NCI-H524 treated with DMSO at 0.1 percent for 48 hours (cell line): ENCODE results near the gene GCM1.

Experiments used
- DNase-seq: peaks from one replicate; lab custom pipeline; 2025; lab: John Stamatoyannopoulos, UW

The GCM1 gene

DNA sequence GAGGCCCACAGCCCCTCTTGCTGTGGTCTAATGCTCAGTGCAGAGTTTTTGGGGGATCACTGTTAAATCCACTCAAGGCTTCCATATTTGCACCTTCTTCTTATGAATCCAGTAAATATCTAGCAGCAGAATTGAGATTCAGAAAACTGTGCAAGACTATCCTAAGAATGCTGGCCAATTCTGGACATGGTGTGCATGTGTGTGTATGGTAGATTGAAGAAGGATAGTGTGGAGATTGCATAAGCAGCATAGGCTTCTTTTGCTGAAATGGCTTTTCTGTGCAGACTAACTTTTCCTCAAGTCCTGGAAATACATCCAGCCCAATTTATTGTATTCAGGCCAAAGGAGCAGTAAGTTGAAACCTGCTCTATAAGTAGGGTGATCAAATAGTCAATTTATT is 43.7 kb downstream of the GCM1 start:
- no peak for DNase-seq

DNA sequence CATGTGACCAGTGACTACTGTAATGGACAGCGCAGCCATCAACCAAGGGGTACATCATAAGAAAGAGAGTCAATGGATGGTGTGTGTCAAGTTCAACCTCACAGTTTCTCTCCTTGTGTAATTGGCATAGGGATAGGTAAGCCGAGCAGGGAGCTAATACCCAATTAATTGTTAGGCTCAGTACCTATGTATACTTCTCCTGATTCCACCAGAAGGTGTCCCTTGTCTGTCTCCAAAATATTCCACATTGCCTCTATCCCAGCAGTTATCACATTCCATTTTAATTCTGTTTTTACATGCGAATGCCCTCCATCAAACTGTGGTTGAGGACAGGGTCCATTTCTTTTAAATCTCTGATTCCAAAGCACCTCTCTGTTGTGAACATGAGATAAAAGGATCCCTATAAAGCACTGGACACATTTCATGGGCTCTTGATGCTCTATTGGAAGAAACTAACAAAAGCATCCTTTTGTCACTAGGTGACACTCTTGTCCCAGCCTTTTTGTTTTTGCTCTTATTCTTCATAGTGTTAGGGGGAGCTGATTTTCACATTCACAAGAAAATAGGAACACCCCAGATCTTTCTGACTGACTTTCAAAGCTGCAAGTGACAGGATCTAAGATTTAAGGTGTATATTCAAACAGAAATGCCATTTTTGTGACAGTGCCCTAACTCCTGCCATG is 44.5 kb downstream of the GCM1 start:
- no peak for DNase-seq

DNA sequence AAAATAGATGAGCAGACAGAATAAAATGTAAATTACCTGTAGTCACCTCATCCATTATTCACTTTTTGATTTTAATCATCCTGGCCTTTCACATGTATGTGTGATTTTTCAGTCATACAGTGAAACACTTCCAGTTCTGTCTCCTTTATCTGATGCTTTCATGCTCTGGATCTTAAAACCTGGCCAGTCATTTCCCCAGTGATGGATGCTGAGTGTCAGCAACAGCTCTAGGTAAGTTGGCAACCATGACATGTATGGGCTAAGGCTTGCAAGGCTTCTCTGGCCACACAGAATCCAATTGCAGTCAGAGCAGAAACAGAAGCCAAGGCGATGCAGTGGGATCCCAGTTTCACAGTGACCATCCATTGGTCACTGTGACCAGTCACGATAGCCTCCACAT is 47.6 kb downstream of the GCM1 start:
- no peak for DNase-seq

DNA sequence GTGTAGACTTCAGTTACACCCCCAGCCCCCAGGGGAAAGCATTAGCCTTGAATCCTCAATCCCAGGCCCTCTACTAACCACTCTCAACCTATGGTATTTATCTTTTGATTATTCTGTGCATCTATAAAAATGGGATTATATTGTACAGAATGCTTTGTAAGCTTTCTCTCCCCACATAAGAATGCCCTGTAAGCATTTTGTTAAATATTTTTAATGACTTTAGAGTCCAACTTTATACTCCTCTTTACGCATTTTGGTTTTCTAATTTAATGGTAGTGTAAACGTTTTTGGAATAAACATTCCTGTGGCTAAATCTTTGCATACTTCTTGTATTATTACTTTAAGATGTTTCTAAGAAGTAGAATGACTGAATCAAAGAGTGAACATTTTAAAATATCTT is 48.1 kb downstream of the GCM1 start:
- no peak for DNase-seq

DNA sequence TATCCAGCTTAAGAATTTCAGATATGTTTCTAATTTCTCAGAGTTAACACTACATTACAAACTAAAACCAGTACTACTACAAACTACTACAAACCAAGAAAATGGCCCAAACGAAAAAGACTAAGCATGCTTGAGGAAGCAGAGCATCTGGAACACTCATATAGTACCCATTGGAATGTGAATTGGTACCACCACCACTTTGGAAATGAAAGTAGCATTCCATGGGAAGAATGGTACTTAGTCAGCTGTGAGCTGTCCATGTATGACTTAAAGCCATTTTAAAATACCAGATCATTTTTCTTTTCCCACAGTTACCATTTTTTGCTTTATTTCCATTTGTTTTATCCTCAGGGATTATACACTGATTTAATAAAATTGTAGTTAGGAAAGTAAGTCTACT is 52.9 kb downstream of the GCM1 start:
- no peak for DNase-seq

DNA sequence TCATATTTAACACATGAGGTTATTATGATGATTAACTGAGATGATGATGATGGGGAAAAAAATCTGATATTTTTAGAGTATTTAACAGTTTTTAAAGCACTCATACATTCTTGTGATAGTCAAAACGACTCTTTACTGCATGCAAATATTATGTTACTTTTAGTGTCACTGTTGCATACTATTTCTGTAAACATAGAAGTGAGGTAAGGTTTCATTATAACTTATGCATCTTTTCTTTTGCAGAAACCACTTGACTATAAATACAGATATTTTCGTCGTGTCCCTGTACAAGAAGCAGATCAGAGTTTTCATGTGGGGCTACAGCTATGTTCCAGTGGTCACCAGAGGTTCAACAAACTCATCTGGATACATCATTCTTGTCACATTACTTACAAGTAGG is 53.4 kb downstream of the GCM1 start:
- DNase-seq: no peak

DNA sequence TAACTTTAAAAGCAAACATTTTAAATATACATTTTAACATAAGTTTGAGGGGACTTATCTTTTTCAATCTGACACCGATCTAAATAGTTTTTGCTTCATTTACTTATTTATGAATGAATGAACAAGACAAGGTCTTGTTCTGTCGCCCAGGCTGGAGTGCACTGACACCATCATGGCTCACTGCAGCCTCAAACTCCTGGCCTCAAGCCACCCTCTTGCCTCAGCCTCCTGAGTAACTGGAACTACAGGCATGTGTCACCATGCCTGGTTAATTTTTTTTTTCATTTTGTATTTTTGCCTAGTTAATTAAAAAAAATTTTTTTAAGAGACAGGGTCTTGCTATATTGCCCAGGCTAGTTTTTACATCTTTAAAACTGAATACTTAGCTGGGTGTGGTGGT is 58.1 kb downstream of the GCM1 start:
- DNase-seq: no peak

DNA sequence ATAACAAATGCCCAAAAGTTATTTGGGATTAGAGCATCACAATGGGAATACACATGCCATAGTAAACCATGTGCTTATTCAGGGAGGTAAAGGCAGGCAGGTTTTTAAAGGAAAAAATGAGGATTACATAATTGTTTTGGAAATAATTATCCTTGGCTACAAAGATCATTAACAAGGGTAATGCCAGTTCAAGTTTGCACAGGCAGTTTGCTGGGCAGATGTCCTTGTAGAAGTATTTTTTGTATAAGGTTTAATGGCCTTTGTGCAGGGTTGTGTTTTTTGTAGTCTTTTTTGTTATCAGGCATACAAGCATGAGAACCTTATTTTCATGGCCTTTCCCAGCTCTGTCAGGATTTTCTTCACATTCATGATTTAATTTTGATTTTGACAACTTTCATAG is 58.7 kb downstream of the GCM1 start:
- DNase-seq: no peak

DNA sequence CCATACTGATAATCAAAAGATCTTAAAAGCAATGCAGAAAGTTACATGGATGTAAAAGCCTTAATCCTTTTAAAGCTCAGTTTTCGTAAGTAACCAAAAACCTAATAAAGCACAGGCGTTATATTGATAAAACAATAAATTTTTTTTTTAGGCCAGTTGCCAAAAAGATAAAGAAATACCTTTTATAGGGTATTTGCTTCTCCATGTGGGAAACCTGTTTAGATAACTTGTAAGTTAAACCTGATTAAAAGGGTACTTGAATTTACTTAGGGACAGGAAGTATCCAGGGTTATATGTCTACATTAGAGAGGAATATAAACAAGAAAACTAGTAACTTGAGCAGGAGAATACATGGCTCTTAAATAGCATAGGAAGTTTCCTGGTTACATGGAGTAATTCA is 62.3 kb downstream of the GCM1 start:
- no peak for DNase-seq

DNA sequence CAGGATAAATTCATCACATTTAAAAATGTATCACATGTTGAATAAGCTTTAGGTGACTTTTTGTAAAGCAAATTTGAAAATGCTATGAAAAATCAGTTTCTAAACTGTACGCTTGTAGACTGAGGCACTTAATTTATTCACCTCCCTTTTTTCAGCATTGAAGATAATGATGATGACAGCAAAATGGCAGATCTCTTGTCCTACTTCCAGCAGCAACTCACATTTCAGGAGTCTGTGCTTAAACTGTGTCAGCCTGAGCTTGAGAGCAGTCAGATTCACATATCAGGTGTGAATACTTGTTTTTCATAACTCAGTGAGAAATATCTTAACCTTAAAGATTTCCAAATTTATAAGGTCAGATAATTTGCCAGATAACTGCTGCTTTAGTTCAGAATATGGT is 67.8 kb downstream of the GCM1 start:
- DNase-seq: no peak
